ENCODE results near the gene NCAM1.

GRCh38 chr11:113270080-113270479 lies 308.9 kb downstream of the NCAM1 start:
- no peak for TF ChIP-seq HDAC2 (CRISPR knock-in tag; IDR thresholded peaks at IDR 0.05)
- TF ChIP-seq, protein P1, sequence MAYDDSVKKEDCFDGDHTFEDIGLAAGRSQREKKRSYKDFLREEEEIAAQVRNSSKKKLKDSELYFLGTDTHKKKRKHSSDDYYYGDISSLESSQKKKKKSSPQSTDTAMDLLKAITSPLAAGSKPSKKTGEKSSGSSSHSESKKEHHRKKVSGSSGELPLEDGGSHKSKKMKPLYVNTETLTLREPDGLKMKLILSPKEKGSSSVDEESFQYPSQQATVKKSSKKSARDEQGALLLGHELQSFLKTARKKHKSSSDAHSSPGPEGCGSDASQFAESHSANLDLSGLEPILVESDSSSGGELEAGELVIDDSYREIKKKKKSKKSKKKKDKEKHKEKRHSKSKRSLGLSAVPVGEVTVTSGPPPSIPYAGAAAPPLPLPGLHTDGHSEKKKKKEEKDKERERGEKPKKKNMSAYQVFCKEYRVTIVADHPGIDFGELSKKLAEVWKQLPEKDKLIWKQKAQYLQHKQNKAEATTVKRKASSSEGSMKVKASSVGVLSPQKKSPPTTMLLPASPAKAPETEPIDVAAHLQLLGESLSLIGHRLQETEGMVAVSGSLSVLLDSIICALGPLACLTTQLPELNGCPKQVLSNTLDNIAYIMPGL (CRISPR knock-in tag; IDR thresholded peaks at IDR 0.05; ENCODE audit: borderline replicate concordance in 1 of 2, low read depth in 1 of 2) = no peak
- TF ChIP-seq ZSCAN31 (CRISPR knock-in tag; IDR thresholded peaks at IDR 0.05; ENCODE audit: low read depth) = no peak
- no peak for TF ChIP-seq FOXJ3 (CRISPR knock-in tag; IDR thresholded peaks at IDR 0.05; ENCODE audit: borderline replicate concordance)
- TF ChIP-seq FOSL1 (CRISPR knock-in tag; IDR thresholded peaks at IDR 0.05; ENCODE audit: borderline replicate concordance) = no peak
- no peak for TF ChIP-seq PRPF4 (IDR thresholded peaks at IDR 0.05; ENCODE audit: low read depth, low read length, poor library complexity, severe bottlenecking)
- TF ChIP-seq HCFC1 (IDR thresholded peaks at IDR 0.05; ENCODE audit: low read depth, low read length) = no peak
- no peak for TF ChIP-seq ARNT (IDR thresholded peaks at IDR 0.05)
- no peak for TF ChIP-seq HNF4G (IDR thresholded peaks at IDR 0.05; ENCODE audit: borderline replicate concordance, low read depth, low read length)
- TF ChIP-seq HNF4G (CRISPR knock-in tag; IDR thresholded peaks at IDR 0.05; ENCODE audit: borderline replicate concordance, low read depth) = no peak
- no peak for TF ChIP-seq NFRKB (IDR thresholded peaks at IDR 0.05)
- no peak for TF ChIP-seq ZNF232 (CRISPR knock-in tag; IDR thresholded peaks at IDR 0.05; ENCODE audit: borderline replicate concordance)
